Omental fat pad (tissue), 4 donors: Measurements from ENCODE around the gene TGFB1. TPM values are rescaled to one million over a fixed set of nuclear protein-coding genes. Genes with fewer than 3 reads are reported as not detected.
A peak's percentile ranks its signal among the peaks of the same experiment; 100 is the strongest.

Source experiments
- ATAC-seq: fragments of 150-250 bp; one replicate; pipeline ENCODE4 v1.9.1; 2016; ENCODE audit warnings: mild to moderate bottlenecking, moderate library complexity; ENCODE audit not compliant: low FRiP score
- DNase-seq: peaks from one replicate; pipeline ENCODE4 v3.0.0-alpha.2; 2019; ENCODE audit warnings: low spot score
- CTCF ChIP-seq, 3 donors: fragments of 450-650 bp; IDR thresholded peaks; one replicate each; pipeline ENCODE4 v1.5.1; 2016 to 2017; ENCODE audit warnings: antibody characterized with exemption in 3 of 3, mild to moderate bottlenecking in 3 of 3, moderate library complexity in 2 of 3
- total RNA-seq, 4 donors: library from RNA; depleted of rRNA; stranded (reverse); fragments of >200 nt; gene quantifications; one replicate each; pipeline ENCODE4 v1.1.0, GENCODE V29; 2016

TGFB1 gene
- total RNA-seq, 4 donors from 2014 or later, result 17.6 to 43.0 (median 25.2) TPM

DNA sequence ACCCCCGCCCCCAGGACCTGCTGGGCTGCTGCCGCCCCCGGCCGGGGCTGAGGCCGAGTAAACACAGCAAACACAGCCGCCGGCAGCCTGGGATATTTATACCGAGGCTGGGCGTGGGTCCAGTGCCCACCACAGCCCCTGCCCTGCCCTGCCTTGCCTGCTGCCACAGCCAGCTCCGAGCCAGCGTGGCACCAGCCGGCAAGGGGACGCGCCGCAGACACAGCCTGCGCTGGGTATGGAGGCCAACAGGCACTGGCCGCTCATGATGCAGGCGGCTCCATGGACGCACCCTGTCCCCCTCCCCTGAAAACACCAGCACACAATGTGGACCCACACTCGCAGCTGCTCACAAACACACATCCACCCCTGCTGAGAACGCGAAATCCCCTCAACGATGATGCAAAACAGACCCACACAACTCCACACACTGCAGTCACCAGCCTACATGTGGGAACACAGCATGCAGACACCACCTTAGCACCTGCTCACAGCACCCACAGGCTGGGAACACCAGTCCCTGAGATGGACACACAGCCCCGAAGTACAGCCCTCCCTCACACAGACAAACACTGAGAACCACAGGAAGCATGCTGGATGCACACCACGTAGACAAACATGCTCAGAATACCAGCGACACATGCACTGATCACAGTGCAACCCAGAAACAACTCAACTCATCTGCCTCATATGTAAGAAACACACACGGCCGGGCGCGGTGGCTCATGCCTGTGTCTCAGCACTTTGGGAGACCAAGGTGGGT, 27.6 kb downstream of the TGFB1 start:
- TF ChIP-seq CTCF (IDR thresholded peaks at IDR 0.05), result no peak
- ATAC-seq (no peak), DNase-seq (no peak)

GRCh38 chr19:41325640-41325946, 28.1 kb downstream of the TGFB1 start:
- no peak for DNase-seq
- no peak for ATAC-seq
- TF ChIP-seq CTCF (IDR thresholded peaks at IDR 0.05), result no peak

DNA sequence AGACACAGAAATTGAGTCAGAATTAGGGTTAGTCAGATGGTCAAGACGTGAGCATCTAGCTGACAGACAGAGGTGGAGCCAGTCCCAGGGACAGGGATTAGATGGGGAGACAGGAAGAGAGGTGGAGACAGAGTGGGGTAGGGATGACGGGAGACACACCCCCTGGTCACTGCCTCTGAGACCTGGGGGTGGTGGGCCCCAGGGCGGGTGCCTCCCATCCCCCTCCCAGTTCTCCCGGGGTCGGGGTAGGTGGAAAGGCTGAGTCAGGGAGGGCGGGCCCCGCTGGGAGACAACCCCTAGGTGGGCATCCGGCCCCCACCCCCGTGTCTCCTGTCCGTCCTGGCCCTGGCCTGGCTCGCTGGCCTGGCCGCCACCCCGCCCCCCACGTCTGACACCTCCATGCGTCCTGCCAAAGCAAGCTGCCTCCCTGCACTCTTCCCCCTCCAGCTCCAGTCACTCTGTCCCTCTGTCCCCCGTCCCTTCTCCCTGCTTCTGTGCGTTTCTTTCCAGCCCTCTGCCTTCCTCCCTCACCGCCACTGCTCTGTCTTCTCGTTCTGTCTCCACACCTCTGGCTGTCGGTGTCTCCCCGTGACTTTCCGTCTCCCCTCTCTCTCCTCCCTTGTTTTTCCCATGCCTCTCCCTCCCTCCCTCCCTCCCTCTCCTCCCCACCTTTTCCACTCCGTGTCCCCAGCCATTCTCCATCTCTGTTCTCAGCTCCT, 28.6 kb downstream of the TGFB1 start:
- ATAC-seq (peak; percentile 52), DNase-seq (no peak)
- TF ChIP-seq CTCF (IDR thresholded peaks at IDR 0.05), result no peak

GRCh38 chr19:41324231-41324702, 29.5 kb downstream of the TGFB1 start:
- TF ChIP-seq CTCF (IDR thresholded peaks at IDR 0.05), result no peak
- no peak for DNase-seq
- no peak for ATAC-seq

- no peak for TF ChIP-seq CTCF (IDR thresholded peaks at IDR 0.05)
- DNase-seq (no peak), ATAC-seq (peak; percentile 69)
Measured at GRCh38 chr19:41323430-41324125, 30.1 kb downstream of the TGFB1 start.

- no peak for DNase-seq
- no peak for TF ChIP-seq CTCF (IDR thresholded peaks at IDR 0.05)
- no peak for ATAC-seq
Measured at GRCh38 chr19:41323023-41323422, 30.7 kb downstream of the TGFB1 start.
